Erythroblast (primary cell): ENCODE data around the gene SNAP47.

ENCODE experiments used
- DNase-seq, 2 experiments: peaks; one replicate each; lab custom pipeline; 2025; lab: John Stamatoyannopoulos, UW
- GATA1 ChIP-seq: IDR thresholded peaks from 2 replicates; pipeline ENCODE4 v1.6.1; 2011; ENCODE audit warnings: low read depth, mild to moderate bottlenecking, control low read depth, low read length, moderate library complexity
- POLR2A ChIP-seq: IDR thresholded peaks from 2 replicates; pipeline ENCODE4 v1.6.1; 2011; ENCODE audit warnings: mild to moderate bottlenecking, low read length

SNAP47 gene

DNA sequence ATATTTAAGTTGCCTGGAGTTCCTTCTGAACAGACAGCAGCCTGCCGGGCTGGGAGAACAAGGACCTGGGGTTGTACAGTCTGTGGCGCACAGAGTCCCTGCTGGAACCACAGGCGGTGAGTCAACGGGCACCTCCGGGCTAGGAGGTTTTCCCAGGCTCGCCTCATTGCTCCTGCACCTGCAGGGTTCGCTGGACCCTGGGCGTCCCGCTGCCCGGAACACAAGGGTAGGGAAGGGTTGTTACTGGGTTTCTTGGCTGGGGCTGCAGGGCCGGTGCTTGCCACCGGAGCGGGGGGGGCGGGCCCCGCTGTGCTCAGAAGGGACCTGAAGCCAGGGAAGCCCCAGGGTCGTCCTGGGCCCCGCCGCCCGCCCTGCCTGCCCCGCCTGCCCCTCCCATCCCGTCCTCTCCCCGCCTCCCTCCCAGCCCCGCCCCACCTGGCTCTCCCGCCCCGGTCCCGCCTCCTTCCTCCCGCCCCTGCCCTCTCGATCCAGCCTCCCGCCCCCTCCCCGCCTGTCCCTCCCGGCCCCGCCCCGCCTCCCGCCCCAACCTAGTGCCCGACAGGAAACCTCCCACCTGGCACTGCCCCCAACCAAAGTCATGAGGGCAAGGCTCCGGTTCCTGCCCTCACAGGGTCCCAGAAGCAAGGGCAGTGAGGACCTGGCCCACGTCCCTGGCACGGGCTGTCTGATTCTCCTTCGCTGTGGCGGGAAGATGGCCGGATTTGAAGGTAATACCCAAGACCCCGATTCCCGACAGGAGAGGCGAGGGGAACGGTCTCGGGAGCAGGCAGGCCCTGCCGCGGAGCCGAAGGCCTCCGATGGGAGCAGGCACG is 7.0 kb upstream of the SNAP47 start:
- peak; percentile 61 to 66 for DNase-seq
- TF ChIP-seq GATA1, result no peak
- no peak for TF ChIP-seq POLR2A

DNA sequence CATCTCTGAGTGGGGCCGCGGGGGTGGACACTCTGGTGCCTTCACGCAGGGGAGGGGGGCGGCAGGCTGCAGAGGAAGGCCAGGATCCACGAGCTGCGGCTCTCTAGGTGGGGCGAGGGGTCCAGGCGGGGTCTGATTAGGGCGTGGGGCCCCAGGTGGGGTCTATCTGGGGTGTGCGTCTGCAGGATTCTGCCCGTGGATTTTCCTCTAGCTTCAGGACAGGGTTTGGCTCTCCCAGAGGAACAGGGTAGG is 6.4 kb upstream of the SNAP47 start:
- no peak for TF ChIP-seq GATA1
- TF ChIP-seq POLR2A, result no peak
- no peak for DNase-seq

GRCh38 chr1:227729144-227729880 is 5.9 kb upstream of the SNAP47 start:
- TF ChIP-seq POLR2A (peak; percentile 68), GATA1 (no peak)
- no peak for DNase-seq

GRCh38 chr1:227729881-227730629 is 5.2 kb upstream of the SNAP47 start:
- peak; percentile 50 to 51 for DNase-seq
- TF ChIP-seq POLR2A (peak; percentile 58), GATA1 (no peak)

DNA sequence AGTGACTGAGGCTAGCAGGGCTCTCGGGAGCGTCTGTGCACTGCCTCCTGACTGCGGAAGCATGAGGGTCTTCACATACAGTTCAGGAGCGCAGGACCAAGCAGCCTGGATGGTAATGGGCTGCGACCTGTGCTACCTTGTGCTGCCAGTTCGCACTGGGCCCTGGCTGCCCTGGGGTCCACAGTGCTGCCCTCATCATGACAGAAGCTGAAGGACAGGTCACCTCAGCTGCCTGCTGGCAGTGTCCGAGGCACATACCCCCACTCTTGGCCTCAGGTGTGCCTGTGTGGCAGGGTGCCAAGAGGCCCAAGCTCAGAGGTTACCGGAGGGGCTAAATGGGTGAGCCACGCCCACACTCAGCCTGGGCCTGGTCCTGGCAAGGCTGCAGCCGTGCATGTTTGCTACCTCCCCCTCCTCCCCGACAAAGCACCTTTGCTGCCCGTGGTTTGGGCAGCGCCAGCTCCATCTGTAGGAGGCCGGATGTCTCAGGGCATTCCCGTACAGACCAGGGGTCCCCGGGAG is 4.5 kb upstream of the SNAP47 start:
- no peak for DNase-seq
- TF ChIP-seq POLR2A (no peak), GATA1 (no peak)

- DNase-seq, result no peak
- TF ChIP-seq GATA1, result no peak
- TF ChIP-seq POLR2A, result no peak
Measured at GRCh38 chr1:227731241-227731677, 4.0 kb upstream of the SNAP47 start.

DNA sequence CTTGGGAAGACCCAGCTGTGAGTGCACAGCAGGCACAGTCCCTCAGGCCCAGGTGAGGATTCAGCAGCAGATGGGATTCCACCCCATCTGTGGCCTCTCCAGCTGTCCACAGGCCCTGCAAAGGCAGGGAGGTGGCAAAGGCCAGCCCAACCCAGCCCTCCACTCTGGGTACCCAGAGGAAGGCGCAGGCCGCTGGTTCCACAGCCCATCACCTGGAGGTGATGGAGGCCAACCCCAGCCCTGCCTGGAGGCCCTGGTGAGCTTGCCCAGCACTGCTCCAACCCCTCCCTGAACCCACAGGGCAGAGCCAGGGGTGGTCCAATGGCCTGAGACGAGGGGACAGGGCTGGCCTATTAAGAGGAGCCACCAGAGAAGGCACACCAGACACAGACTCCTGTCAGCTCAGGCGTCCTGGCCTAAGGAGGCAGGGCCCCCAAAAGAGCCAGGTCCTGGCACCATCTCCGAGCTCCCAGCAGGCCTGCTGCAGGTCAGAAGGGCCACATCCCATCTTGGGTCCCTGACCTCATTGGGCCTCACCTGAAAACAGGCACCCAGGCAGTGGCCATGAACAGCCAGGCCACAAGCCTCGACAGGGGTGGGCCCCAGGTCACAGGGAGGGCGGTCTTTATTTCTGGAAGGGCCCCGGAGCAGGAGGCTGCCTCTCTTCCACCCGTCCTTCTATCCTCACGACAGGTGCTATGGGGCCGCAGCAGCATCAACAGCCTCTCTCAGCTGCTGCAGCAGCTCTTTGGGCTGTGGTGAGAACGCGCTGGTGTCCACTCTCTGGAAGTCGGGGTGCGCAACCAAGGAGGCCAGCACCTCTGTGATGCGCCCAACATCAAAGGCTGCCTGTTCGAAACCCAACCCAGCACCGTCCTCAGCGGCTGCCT is 3.3 kb upstream of the SNAP47 start:
- TF ChIP-seq POLR2A (no peak), GATA1 (no peak)
- DNase-seq, result no peak

- TF ChIP-seq GATA1 (no peak), POLR2A (no peak)
- DNase-seq, result no peak
Measured at GRCh38 chr1:227732586-227733308, 2.5 kb upstream of the SNAP47 start.

GRCh38 chr1:227733309-227733705 is 1.9 kb upstream of the SNAP47 start:
- no peak for DNase-seq
- TF ChIP-seq POLR2A, result no peak
- TF ChIP-seq GATA1, result no peak

DNA sequence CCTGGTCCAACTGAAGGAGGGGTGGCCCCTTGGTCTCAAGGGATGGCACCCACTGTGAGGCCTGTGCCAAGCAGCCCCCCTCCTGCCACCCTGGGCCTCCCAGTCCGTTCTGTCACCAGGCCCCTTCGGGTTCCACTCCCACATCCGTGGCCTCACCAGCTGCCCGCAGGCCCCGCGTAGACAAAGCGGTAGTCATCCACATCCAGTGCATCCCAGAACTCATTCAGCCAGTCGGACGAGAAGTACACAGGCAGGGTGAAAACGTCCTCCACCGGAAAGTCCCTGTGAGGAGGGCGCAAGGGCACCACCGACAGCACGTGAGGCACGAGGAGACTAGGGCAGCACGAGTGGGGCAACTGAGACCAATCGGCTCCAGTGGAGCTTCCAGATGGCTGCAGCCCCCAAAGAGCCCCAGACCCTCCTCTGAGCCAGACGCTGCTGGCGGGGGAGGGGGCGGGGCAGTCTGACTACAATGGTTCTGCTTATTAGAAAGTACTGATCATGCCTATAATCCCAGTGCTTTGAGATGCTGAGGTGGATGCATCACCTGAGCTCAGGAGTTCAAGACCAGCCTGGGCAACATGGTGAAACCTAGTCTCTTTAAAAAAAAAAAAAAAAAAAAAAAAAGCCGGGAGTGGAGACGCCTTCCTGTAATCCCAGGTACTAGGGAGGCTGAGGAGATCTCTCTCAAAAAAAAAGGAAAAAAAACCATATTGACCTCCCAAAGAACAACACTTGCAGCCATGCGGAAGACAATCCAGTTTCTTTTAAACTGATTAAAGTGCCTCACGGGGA is 1.3 kb upstream of the SNAP47 start:
- TF ChIP-seq GATA1 (no peak), POLR2A (no peak)
- no peak for DNase-seq

- DNase-seq, result peak in 1 of 2 experiments; percentile 60
- TF ChIP-seq GATA1 (no peak), POLR2A (no peak)
Measured at GRCh38 chr1:227734546-227734855, 734 bp upstream of the SNAP47 start.
